Ovary (tissue), 9 donors: ENCODE measurements around the gene DPP9. TPM values are rescaled to one million over a fixed set of nuclear protein-coding genes. Genes with fewer than 3 reads are reported as not detected.

Source experiments
- DNase-seq, 5 donors: peaks; one replicate each; pipeline ENCODE4 v3.0.0-alpha.2; 2019 to 2020
- H3K27ac ChIP-seq, 2 donors: fragments of 200-600 bp; one replicate each; pipeline versions ENCODE4 v1.5.1 to v1.8.0; 2019 to 2022
- H3K27me3 ChIP-seq: fragments of 200-600 bp; one replicate; pipeline ENCODE4 v1.8.0; 2022
- H3K36me3 ChIP-seq: fragments of 200-600 bp; sonication (generic); one replicate; pipeline ENCODE4 v1.5.1; 2019
- H3K4me1 ChIP-seq: one replicate; pipeline ENCODE4 v1.8.1; 2013; ENCODE audit warnings: mild to moderate bottlenecking, moderate library complexity; ENCODE audit not compliant: insufficient read depth
- H3K4me3 ChIP-seq: fragments of 200-600 bp; sonication (generic); one replicate; pipeline ENCODE4 v1.5.1; 2017
- H3K9me3 ChIP-seq, 2 donors: fragments of 200-600 bp in 1 of 2; sonication (generic) in 1 of 2; one replicate each; pipeline versions ENCODE4 v1.5.1 to v1.8.1; 2013 to 2019; ENCODE audit warnings: mild to moderate bottlenecking in 1 of 2, moderate library complexity in 1 of 2
- CTCF ChIP-seq, 3 donors: fragments of 450-650 bp in 2 of 3; fragments of 200-600 bp in 1 of 3; IDR thresholded peaks; one replicate each; pipeline versions ENCODE4 v1.5.1 to v1.8.0; 2016 to 2022; ENCODE audit warnings: antibody characterized with exemption in 3 of 3, mild to moderate bottlenecking in 1 of 3
- EP300 ChIP-seq: sonication (generic); formaldehyde crosslinking; IDR thresholded peaks from one replicate; pipeline ENCODE4 v1.6.1; 2017; ENCODE audit warnings: antibody characterized with exemption
- POLR2A ChIP-seq: fragments of 450-650 bp; IDR thresholded peaks from one replicate; pipeline ENCODE4 v1.6.1; 2017; ENCODE audit warnings: antibody characterized with exemption, mild to moderate bottlenecking, moderate library complexity
- WGBS, 3 donors: extraction: QIAGEN DNeasy Blood & Tissue Kit in 1 of 3; methylation state at CpG; one replicate each; pipeline versions ENCODE4 v1.1.5 to v1.1.7; 2013 to 2017; 5-methylcytosine and 5-hydroxymethylcytosine counted together
- intact Hi-C, 4 donors: fragments of 100-400 bp; cut with DNase I; formaldehyde crosslinking; loops; one replicate each; pipeline versions ENCODE4 v1.11.0 to v1.15.1; 2022 to 2023
- polyA plus RNA-seq, 2 donors: library from polyadenylated mRNA; stranded (reverse); fragments of 200-250 nt in 1 of 2; fragments of 350-450 nt in 1 of 2; fragmentation: Illumina TruSeq in 1 of 2; extraction: RNeasy Lipid Tissue Mini Kit (QIAGEN cat#74804) in 1 of 2; gene quantifications; one replicate each; pipeline ENCODE4 v1.2.3, GENCODE V29; 2013 to 2014
- total RNA-seq, 7 donors: library from RNA; depleted of rRNA in 2 of 7; stranded (reverse); fragments of >200 nt in 2 of 7; fragmentation: NEBNext Ultra II Directional in 3 of 7; extraction: Animal tissue kit (Norgen Biotek cat#: 25700) in 3 of 7; gene quantifications; one replicate each; pipeline versions ENCODE4 v1.1.0 to v1.2.4, GENCODE V29; 2016 to 2023
- donor health status: DM: no; HTN: no; CAD: no; lungs with moderate emphysema.
- donor health status: DM: no; HTN: no; CAD: no.
- donor health status: Bipolar disorder and iron deficiency.
- donor health status: DM: yes; HTN: yes; CAD: no.
- donor health status: DM: no; HTN: no; CAD: no.
- donor health status: DM: yes; HTN: yes; CAD: no.

The DPP9 gene
- total and polyA plus RNA-seq, 9 donors = 14.4 to 69.5 (median 40.1) TPM

DNA sequence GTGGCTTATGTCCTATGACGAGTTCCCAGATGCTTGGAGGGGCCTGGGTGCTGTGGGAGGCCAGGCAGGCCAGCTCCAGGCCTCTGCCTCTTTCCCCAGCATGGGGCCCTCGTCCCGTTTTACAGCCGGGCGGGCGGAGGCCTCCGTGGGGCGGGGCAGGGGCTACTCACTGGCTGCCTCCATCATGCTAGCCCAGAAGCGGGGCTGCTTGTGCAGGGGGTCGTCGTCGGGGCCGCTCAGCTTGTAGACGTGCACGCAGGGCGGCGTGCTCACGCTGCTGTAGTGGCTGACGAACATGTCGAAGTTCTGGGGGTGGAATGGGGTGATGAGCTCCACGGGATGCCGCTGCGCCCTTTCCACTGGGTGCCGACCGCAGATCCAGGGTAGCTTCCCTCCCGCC, 35.1 kb downstream of the DPP9 start:
- intact Hi-C loops = no loop called here
- TF ChIP-seq EP300 (no peak), CTCF (IDR thresholded peaks at IDR 0.05) (no peak), POLR2A (no peak)
- no peak for DNase-seq
- Histone ChIP-seq H3K27ac (no peak overlapping the region), H3K4me3 (no peak overlapping the region), H3K36me3 (no peaks in the 10 kb centered on the region), H3K9me3 (no peaks in the 10 kb centered on the region), H3K4me1 (no peaks in the 10 kb centered on the region), H3K27me3 (no peaks in the 10 kb centered on the region)
- WGBS, 3 donors = 60 to 89% (median 86%) methylated on average over 3 to 26 of the region's 26 CpGs

DNA sequence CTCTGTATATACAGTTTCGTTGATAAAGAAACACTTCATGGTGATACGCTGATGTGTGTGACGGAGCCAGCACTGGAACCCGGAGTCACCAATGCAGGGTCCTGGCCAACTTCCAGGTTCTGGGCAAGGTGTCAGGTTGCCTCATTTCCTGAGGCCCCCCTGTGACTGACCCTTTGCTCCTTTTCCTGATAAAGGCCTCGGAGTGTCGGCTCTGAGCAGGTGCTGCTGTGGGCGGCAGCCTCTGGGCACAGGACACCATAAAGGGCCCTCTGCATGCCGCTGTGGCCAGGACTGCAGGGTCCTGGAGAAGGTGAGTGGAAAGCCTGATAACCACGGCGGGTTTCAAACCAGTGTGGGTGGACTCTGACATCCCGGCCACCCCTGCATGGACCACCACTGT, 36.2 kb downstream of the DPP9 start:
- 77 to 84% (median 77%) methylated on average over 11 of the region's 11 CpGs for WGBS, 3 donors
- no peak for DNase-seq
- Histone ChIP-seq H3K27me3 (no peaks in the 10 kb centered on the region), H3K27ac (no peak overlapping the region), H3K36me3 (no peaks in the 10 kb centered on the region), H3K9me3 (no peaks in the 10 kb centered on the region), H3K4me1 (no peaks in the 10 kb centered on the region), H3K4me3 (no peak overlapping the region)
- no peak for TF ChIP-seq POLR2A
- no peak for TF ChIP-seq CTCF (IDR thresholded peaks at IDR 0.05)
- no peak for TF ChIP-seq EP300
- intact Hi-C loops = no loop called here

- Histone ChIP-seq H3K9me3 (no peaks in the 10 kb centered on the region), H3K27ac (no peak overlapping the region), H3K4me1 (no peaks in the 10 kb centered on the region), H3K27me3 (no peaks in the 10 kb centered on the region), H3K4me3 (no peak overlapping the region), H3K36me3 (no peaks in the 10 kb centered on the region)
- no peak for DNase-seq
- intact Hi-C loops = no loop called here
- WGBS, 3 donors = 95 to 96% (median 95%) methylated on average over 10 of the region's 10 CpGs
- TF ChIP-seq POLR2A = no peak
- no peak for TF ChIP-seq EP300
- no peak for TF ChIP-seq CTCF (IDR thresholded peaks at IDR 0.05)
Measured at GRCh38 chr19:4686700-4687099, 36.9 kb downstream of the DPP9 start.

DNA sequence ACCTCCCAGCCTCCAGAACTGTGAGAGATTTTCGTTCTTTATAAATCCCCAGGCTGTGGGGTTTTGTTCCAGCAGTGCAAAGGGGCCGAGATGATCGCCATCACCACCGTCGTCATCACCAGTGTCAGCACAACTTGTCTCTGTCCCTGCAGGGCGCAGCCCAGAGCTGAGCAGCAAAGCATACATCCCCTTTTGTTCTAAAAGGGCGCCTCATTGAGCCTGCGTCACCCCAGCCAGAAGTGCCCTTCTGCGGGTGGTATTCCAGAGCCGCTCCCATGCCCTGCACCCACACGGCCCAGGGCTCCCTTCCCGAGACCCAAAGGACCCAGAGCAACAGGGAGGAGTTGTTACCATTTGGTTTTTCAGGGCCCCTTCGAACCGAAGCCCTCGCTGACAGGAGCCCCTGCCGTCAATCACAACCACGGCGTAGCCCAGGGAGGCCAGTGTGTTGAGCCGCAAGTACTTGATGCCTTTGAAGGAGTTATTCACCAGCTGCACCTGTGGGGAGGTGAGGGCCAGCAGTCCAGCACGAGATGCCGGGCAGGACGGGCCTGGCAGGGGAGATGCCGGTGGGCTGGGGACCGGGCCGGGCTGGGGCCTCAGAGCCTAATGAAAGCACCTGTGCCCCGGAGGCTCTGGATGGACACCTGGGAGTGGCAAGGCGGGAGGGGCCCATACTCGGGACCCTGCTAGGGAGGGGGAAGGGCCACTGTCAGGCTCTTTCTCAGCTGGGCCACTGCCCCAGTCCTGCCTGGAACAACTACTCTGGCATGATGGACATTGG, 39.1 kb downstream of the DPP9 start:
- no peaks in the 10 kb centered on the region for H3K4me1 ChIP-seq
- no peaks in the 10 kb centered on the region for H3K27me3 ChIP-seq
- H3K4me3 ChIP-seq = no peak overlapping the region
- intact Hi-C loops = no loop called here
- TF ChIP-seq CTCF (IDR thresholded peaks at IDR 0.05) (no peak), EP300 (no peak), POLR2A (no peak)
- no peak for DNase-seq
- 88 to 92% (median 90%) methylated on average over 28 of the region's 28 CpGs for WGBS, 3 donors
- H3K36me3 ChIP-seq = no peaks in the 10 kb centered on the region
- no peaks in the 10 kb centered on the region for H3K9me3 ChIP-seq
- H3K27ac ChIP-seq = no peak overlapping the region
